Cerebellar nuclear complex (tissue), 1 donor: ENCODE data around the gene SLC11A1.

Experiments used
- DNase-seq, 2 experiments: peaks; one replicate each; lab custom pipeline; 2025; lab: John Stamatoyannopoulos, UW

Gene SLC11A1

DNA sequence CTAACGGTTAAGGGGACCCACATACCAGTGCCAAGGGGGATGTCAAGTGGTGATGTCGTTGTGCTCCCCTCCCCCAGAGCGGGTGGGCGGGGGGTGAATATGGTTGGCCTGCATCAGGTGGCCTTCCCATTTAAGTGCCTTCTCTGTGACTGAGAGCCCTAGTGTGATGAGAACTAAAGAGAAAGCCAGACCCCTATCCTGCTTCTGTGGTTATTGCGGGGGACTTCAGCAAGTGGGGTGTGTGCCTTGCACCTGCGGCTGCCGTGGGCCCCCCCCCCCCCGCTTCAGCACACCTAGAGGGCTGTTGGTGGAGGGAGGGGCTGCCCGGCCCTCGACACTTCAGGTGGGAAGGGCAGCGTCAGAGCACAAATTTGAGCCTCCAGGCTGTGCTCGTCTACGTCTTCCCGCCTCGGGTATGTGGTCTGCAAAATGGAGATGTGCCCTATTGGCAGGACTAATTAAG, 23.7 kb downstream of the SLC11A1 start:
- no peak for DNase-seq

DNA sequence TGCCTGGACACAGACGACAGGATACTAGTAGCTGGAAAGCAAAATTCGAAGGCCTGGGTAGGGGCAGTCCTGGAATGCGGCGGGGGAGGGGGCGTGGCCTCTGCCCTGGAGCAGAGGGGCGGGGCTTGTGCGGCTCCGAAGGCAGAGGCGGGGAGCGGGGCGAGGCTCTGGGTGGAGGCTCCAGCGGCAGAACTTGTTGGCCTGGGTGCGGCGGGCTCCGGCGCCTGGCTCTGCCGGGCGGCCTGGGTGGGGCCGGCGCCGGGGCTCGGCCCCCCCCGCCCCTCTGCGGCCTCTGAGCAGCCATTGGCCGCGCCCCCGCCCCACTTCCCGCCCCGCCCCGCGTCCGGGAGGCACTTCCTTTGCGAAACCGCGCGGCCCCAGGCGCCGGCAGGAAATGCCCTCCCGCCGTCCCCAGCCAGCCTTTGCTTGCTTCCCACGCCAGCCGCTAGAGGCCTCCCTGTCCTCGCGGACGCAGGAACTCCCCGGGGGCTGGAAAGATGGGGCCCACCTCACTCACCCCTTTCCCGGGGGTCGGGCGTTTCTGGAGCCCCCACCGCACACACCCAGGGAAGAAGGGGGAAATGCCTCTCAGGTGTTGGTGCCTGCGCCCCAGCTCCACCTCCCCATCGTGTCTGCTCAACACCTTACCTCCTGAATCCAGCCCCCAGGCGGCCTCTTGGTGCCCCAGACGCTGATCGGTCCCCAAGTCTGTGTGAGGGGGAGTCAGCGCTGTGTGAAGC, 24.3 kb downstream of the SLC11A1 start:
- peak; percentile 64 to 82 for DNase-seq

DNA sequence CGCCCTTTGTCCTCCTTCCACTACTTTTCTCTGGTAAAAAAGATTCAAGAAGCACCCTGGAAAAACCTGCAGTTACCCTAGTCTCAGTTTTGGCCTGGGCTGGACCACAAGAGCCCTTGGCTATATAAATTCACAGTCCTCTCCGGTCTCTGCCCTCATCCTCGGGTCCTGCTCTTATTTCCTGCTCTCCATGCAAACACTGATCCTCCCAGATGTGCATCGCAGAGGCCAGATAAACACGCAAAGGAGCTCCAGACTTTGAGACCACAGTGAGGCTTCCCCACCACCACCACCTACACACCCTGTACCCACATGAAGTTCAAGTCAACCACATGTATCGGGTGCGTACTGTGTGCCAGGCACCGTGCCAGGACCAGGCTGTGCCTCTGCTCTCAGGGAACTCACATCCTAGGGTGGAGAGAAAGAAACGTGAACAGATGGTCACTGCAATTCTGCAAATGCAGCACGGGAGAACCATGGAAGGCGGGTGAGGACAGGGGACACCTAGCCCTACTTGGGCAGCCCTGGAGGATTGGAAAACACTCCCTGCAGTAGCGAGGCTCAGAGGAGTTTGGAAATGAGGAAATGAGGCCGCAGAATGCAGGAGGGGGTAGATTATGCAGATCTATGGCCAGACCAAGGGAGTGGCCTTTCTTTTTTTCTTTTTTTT, 25.0 kb downstream of the SLC11A1 start:
- DNase-seq, result peak in 1 of 2 experiments; percentile 20

DNA sequence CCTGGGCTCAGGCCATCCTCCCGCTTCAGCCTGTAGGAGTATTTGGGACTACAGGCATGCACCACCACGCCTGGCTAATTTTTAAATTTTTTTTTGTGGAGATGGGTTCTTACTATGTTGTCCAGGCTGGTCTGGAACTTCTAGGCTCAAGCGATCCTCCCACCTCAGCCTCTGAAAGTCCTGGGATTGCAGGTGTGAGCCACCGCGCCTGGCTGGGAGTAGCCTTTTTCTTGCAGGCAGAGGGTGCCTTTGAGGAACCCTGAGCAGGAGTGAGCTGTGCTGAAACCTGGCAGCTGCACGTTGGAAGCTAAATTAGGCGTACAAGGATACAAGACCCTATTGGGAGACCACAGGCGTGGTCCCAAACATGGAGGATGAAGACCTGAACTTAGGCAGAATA, 25.6 kb downstream of the SLC11A1 start:
- DNase-seq, result no peak

DNA sequence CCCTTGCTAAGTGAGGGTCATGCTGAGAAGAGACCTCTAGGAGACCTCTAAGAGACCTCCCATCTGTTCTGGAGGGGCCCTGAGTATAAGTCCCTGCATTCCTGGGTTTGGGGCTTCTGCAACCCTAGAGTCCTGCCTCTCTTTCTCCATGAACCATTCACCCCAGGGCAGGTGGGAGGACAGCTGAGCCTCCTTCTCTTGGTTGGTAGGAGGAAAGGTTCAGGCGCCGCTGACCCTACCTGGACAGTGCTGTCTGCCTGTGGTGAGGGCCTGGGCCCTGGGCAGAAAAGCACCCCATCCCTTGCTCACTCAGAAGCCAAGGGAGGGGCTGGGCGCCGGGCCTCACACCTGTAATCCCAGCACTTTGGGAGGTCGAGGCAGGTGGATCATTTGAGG, 36.2 kb downstream of the SLC11A1 start:
- DNase-seq, result no peak

DNA sequence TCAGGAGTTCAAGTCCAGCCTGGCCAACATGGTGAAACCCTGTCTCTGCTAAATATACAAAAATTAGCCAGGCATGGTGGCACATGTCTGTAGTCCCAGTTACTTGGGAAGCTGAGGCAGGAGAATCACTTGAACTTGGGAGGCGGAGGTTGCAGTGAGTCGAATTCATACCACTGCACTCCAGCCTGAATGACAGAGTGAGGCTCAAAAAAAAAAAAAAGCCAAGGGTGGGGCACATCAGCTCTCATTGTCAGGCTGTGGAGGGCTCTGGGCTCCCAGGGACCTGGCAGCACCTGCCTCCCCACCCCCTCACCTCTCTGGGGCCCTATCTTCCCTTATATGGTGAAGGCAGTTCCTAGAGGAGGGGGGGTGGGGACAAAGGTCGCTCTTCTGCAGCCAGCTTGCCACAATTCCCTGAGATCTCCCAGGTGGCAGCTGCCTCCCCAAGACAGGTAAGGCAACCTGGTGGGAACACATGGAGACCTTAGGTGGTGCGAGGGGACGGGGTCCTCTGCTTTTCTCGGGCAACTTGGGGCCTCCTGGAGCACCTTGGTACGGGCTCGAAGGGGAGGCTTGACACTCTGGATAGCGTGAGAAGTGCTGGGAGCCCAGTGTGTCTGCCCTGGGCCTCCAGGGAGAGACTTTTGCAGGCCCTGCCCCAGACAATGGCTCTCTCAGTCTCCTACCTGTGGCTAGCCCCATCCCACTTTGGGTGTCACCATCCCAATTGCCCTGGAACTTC, 36.8 kb downstream of the SLC11A1 start, which contains the start of gene VIL1:
Gene VIL1 (plus strand): TSS at position 407 of the 742 bp plus-strand sequence. CDS start 4,656 bp downstream, outside the sequence.
- no peak for DNase-seq

DNA sequence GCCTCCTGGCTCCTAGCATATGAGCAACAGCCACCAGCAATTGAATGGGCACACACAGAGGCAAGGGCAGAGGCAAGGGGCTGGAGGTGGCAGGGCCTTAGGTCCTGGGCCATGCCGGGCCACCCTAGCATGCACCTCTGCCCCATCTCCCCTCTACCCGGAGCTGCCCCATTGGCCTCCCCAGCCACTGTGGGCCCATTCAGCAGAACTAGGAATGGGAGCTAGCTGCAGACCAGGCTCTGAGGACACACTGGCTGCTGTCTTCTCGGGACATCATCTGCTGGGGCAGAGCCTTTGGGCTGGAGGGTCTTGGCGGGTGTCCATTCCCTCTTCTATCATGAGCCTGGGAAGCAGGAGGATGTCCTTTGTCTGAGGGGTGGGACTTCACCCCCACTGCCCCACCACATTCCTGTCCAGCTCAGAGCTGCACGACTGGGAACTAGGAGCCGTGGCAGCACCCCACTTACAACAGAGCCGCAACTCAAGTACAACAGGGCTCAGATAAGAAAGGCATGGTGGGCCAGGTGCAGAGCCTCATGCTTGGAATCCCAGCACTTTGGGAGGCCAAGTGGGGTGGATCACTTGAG, 37.6 kb downstream of the SLC11A1 start:
- no peak for DNase-seq

DNA sequence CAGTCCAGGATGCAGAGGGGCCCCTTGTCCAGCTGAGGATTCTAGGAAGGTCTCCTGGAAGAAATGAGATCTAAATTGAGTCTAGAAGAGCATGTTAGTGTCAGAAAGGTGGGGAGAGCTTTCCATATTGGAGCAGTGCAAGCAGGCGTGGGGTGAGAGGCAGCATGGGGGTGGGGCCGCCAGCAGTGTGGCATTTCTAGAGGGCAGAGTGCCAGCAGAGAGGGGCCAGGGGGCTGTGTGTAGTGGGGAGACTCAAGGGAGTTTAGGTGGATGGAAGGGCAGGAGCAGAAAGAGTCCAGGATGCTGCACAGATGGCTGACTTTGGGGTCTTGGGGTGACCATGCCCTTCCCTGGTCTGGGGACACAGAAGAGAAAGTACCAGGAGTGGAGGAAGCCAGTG, 39.0 kb downstream of the SLC11A1 start:
- DNase-seq, result no peak

DNA sequence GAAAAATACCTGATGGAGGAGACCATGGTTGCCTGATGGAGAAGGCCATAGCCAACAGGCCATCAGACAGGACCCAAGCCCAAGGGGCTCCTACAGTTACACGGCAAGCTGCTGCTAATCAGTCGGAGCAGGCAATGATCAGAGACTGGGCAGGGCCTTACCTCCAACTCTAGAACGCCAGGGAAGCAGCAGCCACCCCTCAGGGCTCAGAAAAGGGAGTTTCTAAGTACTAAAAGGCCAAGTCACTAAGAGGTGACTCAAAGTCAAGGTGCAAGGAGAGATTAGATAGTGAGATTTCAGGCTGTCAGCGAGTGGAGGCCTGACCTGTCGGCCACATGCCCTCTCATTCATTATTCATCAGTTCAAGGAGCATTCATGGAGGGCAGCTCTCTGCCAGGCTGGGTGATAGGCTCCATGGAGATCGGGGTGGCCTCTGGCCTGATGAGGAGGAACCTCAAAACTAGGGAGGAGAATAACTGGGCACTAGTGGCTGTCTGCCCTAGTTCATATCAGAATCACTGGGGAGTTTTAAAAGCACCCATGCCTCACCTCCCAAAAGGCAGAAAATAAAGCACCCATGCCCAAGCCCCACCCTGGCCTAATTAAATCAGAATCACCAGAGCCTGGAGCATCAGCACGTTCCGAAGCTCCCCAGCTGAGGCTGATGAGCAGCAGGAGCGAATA, 40.5 kb downstream of the SLC11A1 start:
- DNase-seq, result no peak

DNA sequence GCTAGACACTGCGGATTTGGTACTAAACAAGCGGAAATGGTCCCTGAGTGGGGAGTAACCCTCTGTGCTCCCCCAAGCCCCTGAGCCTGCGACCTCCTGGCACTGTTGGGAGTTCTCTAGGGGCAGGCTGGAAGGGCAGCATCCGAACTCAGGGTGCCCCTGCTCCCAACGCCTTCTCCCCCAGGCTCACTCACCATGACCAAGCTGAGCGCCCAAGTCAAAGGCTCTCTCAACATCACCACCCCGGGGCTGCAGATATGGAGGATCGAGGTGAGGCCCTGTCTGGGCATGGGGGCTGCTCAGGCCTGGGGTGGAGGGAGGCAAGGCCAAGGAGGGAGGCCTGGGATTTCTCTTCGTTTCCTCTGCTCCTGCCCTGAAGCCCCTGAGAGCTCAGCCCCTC, 41.5 kb downstream of the SLC11A1 start:
- DNase-seq, result no peak

DNA sequence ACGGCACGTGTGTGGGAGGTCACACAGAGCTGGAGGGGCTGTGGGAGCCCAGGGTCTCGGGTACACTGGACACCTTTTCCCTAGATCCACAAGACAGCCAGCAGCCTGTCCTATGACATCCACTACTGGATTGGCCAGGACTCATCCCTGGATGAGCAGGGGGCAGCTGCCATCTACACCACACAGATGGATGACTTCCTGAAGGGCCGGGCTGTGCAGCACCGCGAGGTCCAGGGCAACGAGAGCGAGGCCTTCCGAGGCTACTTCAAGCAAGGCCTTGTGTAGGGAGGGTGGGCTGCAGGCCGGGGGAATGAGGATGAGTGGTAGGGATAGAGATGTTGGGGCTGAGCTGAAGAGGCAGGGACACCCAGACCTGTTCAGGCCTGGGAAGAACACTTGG, 43.5 kb downstream of the SLC11A1 start:
- DNase-seq, result no peak

DNA sequence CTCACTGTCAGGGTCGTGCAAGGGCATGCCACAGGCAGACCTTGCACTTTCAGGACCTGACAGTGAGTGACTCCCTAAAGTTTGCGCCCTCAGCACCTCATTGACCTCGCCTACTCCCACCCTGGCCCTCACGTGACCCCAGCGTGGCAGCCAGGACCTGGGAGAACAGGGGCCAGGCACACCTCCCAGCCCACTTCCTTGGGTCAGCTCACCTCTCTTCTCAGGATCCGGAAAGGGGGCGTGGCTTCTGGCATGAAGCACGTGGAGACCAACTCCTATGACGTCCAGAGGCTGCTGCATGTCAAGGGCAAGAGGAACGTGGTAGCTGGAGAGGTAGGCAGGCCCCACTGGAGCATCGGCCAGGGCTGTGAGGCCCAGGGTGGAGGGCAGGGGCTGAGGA, 45.7 kb downstream of the SLC11A1 start:
- DNase-seq, result no peak

DNA sequence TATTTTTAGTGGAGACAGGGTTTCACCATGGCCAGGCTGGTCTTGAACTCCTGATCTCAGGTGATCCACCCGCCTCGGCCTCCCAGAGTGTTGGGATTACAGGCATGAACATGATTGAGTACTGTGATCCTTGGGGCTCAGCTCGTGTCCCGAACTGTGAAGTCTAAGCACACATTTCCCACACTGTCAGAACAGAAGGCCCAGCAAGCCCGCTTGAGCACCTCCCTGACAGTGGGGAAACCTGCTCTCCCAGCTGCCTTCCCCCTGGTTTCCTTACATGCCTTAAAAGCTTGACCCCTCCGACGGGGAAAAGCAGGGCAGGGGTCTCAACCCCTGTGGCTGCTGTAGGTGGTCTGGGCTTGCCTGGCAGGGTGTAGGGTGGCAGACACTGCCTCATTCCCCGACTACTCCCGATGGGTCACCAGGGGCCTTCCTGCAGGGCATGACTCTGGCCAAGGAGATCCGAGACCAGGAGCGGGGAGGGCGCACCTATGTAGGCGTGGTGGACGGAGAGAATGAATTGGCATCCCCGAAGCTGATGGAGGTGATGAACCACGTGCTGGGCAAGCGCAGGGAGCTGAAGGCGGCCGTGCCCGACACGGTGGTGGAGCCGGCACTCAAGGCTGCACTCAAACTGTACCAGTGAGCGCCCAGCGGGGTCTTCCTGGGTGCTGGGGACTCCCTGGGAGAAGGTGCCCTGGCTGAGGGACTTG, 46.9 kb downstream of the SLC11A1 start:
- no peak for DNase-seq

DNA sequence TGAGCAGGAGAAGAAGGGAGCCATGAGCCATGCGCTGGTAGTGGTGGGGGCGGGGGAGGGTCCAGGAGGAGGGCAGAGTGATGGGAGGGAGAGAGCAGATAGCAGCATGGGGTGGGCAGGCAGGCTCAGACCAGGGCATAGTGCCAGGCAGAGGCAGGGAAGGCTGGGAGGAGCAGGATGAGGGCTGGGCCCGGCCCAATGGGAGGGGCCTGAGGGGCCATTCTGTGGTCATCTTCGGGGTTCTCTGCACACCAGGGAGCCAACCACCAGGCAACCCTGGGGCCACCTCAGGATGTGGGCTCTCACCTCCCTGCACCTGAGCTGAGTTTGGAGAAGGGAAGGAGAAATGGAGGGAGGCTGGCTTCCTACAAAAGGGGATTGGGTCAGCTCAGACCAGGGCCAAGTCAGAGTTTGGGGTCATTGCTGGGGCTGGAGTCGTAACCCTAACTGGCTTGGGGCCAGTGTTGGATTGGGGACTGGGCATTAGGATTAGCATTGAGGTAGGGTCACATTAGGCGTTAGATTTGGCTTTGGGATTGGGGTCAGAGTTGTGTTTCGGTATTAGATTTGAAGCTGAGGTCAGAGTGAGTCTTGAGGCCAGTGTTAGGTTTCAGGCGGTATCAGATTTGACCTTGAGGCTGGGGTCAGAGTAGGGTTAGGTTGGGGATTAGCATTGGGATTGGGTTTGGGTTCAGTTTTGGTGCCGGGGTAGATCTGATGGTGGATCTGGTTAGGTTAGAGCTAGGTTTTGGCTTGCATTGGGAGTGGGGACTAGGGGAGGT, 48.0 kb downstream of the SLC11A1 start:
- DNase-seq, result no peak

DNA sequence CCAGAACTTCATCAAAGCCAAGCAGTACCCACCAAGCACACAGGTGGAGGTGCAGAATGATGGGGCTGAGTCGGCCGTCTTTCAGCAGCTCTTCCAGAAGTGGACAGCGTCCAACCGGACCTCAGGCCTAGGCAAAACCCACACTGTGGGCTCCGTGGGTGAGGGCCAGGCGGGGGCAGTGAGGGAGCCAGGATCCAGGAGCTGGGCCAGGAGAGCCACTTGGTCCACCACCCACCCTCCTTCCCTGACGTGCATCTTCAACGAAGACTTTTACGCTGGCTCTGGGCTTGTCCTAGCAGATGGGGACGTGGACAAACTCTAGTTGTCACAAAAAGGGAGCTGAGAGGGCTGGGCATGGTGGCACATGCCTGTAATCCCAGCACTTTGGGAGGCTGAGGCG, 48.6 kb downstream of the SLC11A1 start:
- DNase-seq, result no peak

DNA sequence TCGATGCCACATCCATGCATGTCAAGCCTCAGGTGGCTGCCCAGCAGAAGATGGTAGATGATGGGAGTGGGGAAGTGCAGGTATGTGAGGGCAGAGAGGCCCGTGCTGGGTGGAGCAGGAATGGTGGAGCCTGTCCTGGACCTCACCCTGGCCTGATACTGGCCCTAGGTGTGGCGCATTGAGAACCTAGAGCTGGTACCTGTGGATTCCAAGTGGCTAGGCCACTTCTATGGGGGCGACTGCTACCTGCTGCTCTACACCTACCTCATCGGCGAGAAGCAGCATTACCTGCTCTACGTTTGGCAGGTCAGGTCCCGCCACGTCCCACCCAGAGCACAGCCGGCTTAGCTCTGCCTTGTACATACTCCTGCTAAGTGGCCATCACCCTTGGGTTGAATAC, 49.8 kb downstream of the SLC11A1 start:
- DNase-seq, result no peak

DNA sequence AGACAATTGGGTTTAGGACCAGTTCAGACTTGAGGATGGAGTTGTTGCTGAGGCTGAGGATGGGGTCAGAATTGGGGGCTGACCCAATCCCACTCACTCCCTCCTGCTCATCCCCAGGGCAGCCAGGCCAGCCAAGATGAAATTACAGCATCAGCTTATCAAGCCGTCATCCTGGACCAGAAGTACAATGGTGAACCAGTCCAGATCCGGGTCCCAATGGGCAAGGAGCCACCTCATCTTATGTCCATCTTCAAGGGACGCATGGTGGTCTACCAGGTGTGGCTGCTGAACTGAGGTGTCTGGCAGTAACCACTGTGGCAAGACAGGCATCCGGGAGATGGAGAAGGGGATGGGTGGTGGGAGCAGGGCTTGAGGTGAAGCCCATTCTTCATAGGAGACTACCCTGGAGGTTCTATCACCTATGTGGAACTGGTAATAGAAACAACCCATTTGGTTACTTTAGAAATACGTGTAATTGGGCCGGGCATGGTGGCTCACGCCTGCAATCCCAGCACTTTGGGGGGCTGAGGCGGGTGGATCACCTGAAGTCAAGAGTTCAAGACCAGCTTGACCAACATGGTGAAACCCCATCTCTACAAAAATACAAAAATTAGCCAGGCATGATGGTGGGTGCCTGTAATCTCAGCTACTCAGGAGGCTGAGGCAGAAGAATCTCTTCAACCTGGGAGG, 50.7 kb downstream of the SLC11A1 start:
- no peak for DNase-seq

DNA sequence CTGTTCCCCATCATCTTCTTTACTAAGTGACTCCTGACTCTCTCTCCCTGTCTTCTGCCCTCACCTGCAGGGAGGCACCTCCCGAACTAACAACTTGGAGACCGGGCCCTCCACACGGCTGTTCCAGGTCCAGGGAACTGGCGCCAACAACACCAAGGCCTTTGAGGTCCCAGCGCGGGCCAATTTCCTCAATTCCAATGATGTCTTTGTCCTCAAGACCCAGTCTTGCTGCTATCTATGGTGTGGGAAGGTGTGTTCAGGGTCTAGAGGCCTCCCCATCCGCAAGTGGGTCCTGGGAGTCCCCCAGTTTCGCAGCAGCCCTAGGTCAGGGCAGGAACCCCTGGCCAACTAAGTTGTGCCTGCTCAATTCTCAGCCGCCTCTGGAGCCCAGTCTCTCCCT, 52.4 kb downstream of the SLC11A1 start:
- no peak for DNase-seq
